ENCODE results near the gene ZNF330.

The ZNF330 gene

GRCh38 chr4:141238186-141238585, 17.5 kb downstream of the ZNF330 start:
- H3K4me3 ChIP-seq (ENCODE audit: low read length, poor library complexity, severe bottlenecking): no peak overlapping the region
- no peaks in the 10 kb centered on the region for H3K9me3 ChIP-seq (ENCODE audit: insufficient read depth, low read depth, low read length)
- no peaks in the 10 kb centered on the region for H4K20me1 ChIP-seq (ENCODE audit: insufficient read depth, low read length, poor library complexity, severe bottlenecking)
- H3K4me1 ChIP-seq (ENCODE audit: insufficient read depth, low read length, poor library complexity, severe bottlenecking): no peaks in the 10 kb centered on the region
- H3F3A ChIP-seq (ENCODE audit: low read depth): no peaks in the 10 kb centered on the region
- H3K79me2 ChIP-seq (ENCODE audit: insufficient read depth, low read length): no peaks in the 10 kb centered on the region
- no peaks in the 10 kb centered on the region for H3K27me3 ChIP-seq (ENCODE audit: insufficient read depth, low read length, poor library complexity, severe bottlenecking)
- no peak overlapping the region for H3K4me2 ChIP-seq (ENCODE audit: low read depth, low read length, poor library complexity, severe bottlenecking)
- H3K9me2 ChIP-seq (replicated peaks; ENCODE audit: low read depth, low read length): no peaks in the 10 kb centered on the region
- H3K9ac ChIP-seq (ENCODE audit: low read depth, low read length, poor library complexity, severe bottlenecking): no peak overlapping the region
- H2AFZ ChIP-seq (ENCODE audit: low read length): no peak overlapping the region
- H3K36me3 ChIP-seq (ENCODE audit: insufficient read depth, low read length): peaks cover 22% of the 10 kb centered on the region; the same call in 1 of the 2 replicates
- TF ChIP-seq EZH2phosphoT487 (IDR thresholded peaks at IDR 0.05; ENCODE audit: borderline replicate concordance): no peak
- no peak for TF ChIP-seq CTCF (conservative IDR thresholded peaks at IDR 0.05; ENCODE audit: low read length)

- no peaks in the 10 kb centered on the region for H3F3A ChIP-seq (ENCODE audit: low read depth)
- no peaks in the 10 kb centered on the region for H3K27me3 ChIP-seq (ENCODE audit: insufficient read depth, low read length, poor library complexity, severe bottlenecking)
- no peak overlapping the region for H2AFZ ChIP-seq (ENCODE audit: low read length)
- H4K20me1 ChIP-seq (ENCODE audit: insufficient read depth, low read length, poor library complexity, severe bottlenecking): no peaks in the 10 kb centered on the region
- H3K4me3 ChIP-seq (ENCODE audit: low read length, poor library complexity, severe bottlenecking): no peak overlapping the region
- no peak overlapping the region for H3K9ac ChIP-seq (ENCODE audit: low read depth, low read length, poor library complexity, severe bottlenecking)
- H3K9me3 ChIP-seq (ENCODE audit: insufficient read depth, low read depth, low read length): no peaks in the 10 kb centered on the region
- no peak overlapping the region for H3K4me2 ChIP-seq (ENCODE audit: low read depth, low read length, poor library complexity, severe bottlenecking)
- no peak for TF ChIP-seq CTCF (conservative IDR thresholded peaks at IDR 0.05; ENCODE audit: low read length)
- no peak for TF ChIP-seq EZH2phosphoT487 (IDR thresholded peaks at IDR 0.05; ENCODE audit: borderline replicate concordance)
- H3K4me1 ChIP-seq (ENCODE audit: insufficient read depth, low read length, poor library complexity, severe bottlenecking): no peaks in the 10 kb centered on the region
- no peaks in the 10 kb centered on the region for H3K79me2 ChIP-seq (ENCODE audit: insufficient read depth, low read length)
- no peaks in the 10 kb centered on the region for H3K9me2 ChIP-seq (replicated peaks; ENCODE audit: low read depth, low read length)
- H3K36me3 ChIP-seq (ENCODE audit: insufficient read depth, low read length): peaks cover 2% of the 10 kb centered on the region; the same call in 1 of the 2 replicates
Measured at GRCh38 chr4:141240259-141240658, 19.6 kb downstream of the ZNF330 start.

GRCh38 chr4:141240671-141241070, 20.0 kb downstream of the ZNF330 start:
- Histone ChIP-seq H3K27me3 (ENCODE audit: insufficient read depth, low read length, poor library complexity, severe bottlenecking) (no peaks in the 10 kb centered on the region), H3K9me2 (replicated peaks; ENCODE audit: low read depth, low read length) (no peaks in the 10 kb centered on the region), H3K9ac (ENCODE audit: low read depth, low read length, poor library complexity, severe bottlenecking) (no peak overlapping the region), H2AFZ (ENCODE audit: low read length) (no peak overlapping the region), H3K79me2 (ENCODE audit: insufficient read depth, low read length) (no peaks in the 10 kb centered on the region), H3K4me1 (ENCODE audit: insufficient read depth, low read length, poor library complexity, severe bottlenecking) (no peaks in the 10 kb centered on the region), H3K4me2 (ENCODE audit: low read depth, low read length, poor library complexity, severe bottlenecking) (no peak overlapping the region), H4K20me1 (ENCODE audit: insufficient read depth, low read length, poor library complexity, severe bottlenecking) (no peaks in the 10 kb centered on the region), H3K9me3 (ENCODE audit: insufficient read depth, low read depth, low read length) (no peaks in the 10 kb centered on the region), H3F3A (ENCODE audit: low read depth) (no peaks in the 10 kb centered on the region), H3K4me3 (ENCODE audit: low read length, poor library complexity, severe bottlenecking) (no peak overlapping the region), H3K36me3 (ENCODE audit: insufficient read depth, low read length) (no peaks in the 10 kb centered on the region)
- TF ChIP-seq CTCF (conservative IDR thresholded peaks at IDR 0.05; ENCODE audit: low read length) (no peak), EZH2phosphoT487 (IDR thresholded peaks at IDR 0.05; ENCODE audit: borderline replicate concordance) (no peak)
